Bronchial epithelial cell (primary cell): ENCODE measurements around the gene PICALM. TPM values are rescaled to one million over a fixed set of nuclear protein-coding genes. Genes with fewer than 3 reads are reported as not detected.
A peak's percentile ranks its signal among the peaks of the same experiment; 100 is the strongest.

Source experiments
- DNase-seq: peaks from one replicate; pipeline ENCODE4 v3.0.0-alpha.2; 2010; ENCODE audit warnings: low read depth
- FAIRE-seq: peaks from 2 replicates; lab custom pipeline; 2011; peaks lifted over from hg19 to GRCh38; lab: Jason Lieb, UNC
- H3K27me3 ChIP-seq: 2 replicates; pipeline ENCODE4 v1.5.1; 2011; ENCODE audit warnings: low read length; ENCODE audit not compliant: control insufficient read depth, insufficient read depth
- H3K36me3 ChIP-seq: 2 replicates; pipeline ENCODE4 v1.5.1; 2011; ENCODE audit warnings: low read length; ENCODE audit not compliant: control insufficient read depth, insufficient read depth
- H3K4me3 ChIP-seq: 2 replicates; pipeline ENCODE4 v1.5.1; 2011; ENCODE audit warnings: mild to moderate bottlenecking, low read depth, low read length, control low read depth
- CTCF ChIP-seq: IDR thresholded peaks from 2 replicates; pipeline ENCODE4 v1.5.1; 2011; ENCODE audit warnings: mild to moderate bottlenecking, moderate library complexity, low read length, control low read depth, inconsistent platforms; ENCODE audit not compliant: insufficient read depth, severe bottlenecking
- total RNA-seq: library from RNA; depleted of rRNA; stranded (reverse); fragments of >200 nt; gene quantifications from 2 replicates; pipeline ENCODE4 v1.2.1, GENCODE V29; 2014

Gene PICALM
- total RNA-seq, 1 donor from 2014 or later, result 203 TPM

GRCh38 chr11:85949798-85950197 lies 119.1 kb downstream of the PICALM start:
- FAIRE-seq (no peak), DNase-seq (no peak)
- Histone ChIP-seq H3K36me3 (no peaks in the 10 kb centered on the region), H3K27me3 (no peaks in the 10 kb centered on the region), H3K4me3 (no peak overlapping the region)
- TF ChIP-seq CTCF, result no peak

GRCh38 chr11:85948884-85949283 lies 120.0 kb downstream of the PICALM start:
- Histone ChIP-seq H3K4me3 (no peak overlapping the region), H3K27me3 (no peaks in the 10 kb centered on the region), H3K36me3 (no peaks in the 10 kb centered on the region)
- no peak for TF ChIP-seq CTCF
- DNase-seq (peak; percentile 63), FAIRE-seq (no peak)

GRCh38 chr11:85947431-85948272 lies 121.2 kb downstream of the PICALM start:
- Histone ChIP-seq H3K27me3 (no peaks in the 10 kb centered on the region), H3K36me3 (no peaks in the 10 kb centered on the region), H3K4me3 (no peak overlapping the region)
- no peak for TF ChIP-seq CTCF
- DNase-seq, result peak; percentile 88
- no peak for FAIRE-seq

GRCh38 chr11:85946221-85946620 lies 122.7 kb downstream of the PICALM start:
- TF ChIP-seq CTCF, result no peak
- no peak overlapping the region for H3K4me3 ChIP-seq
- DNase-seq, result no peak
- no peak for FAIRE-seq
- no peaks in the 10 kb centered on the region for H3K27me3 ChIP-seq
- H3K36me3 ChIP-seq, result no peaks in the 10 kb centered on the region

GRCh38 chr11:85945788-85946187 lies 123.1 kb downstream of the PICALM start:
- DNase-seq, result peak; percentile 24
- TF ChIP-seq CTCF, result no peak
- Histone ChIP-seq H3K36me3 (no peaks in the 10 kb centered on the region), H3K27me3 (no peaks in the 10 kb centered on the region), H3K4me3 (no peak overlapping the region)
- no peak for FAIRE-seq

- DNase-seq, result no peak
- Histone ChIP-seq H3K4me3 (no peak overlapping the region), H3K27me3 (no peaks in the 10 kb centered on the region), H3K36me3 (no peaks in the 10 kb centered on the region)
- TF ChIP-seq CTCF, result no peak
- FAIRE-seq, result no peak
Measured at GRCh38 chr11:85945296-85945695, 123.6 kb downstream of the PICALM start.
